HG03457 (cell line): ENCODE results near the gene PCSK5.

Experiments used
- ATAC-seq: cut with Tn5 transposase; IDR thresholded peaks from one replicate; pipeline ENCODE4 v1.9.1; 2021; ENCODE audit warnings: moderate number of reproducible peaks; ENCODE audit not compliant: unreplicated experiment

The PCSK5 gene

DNA sequence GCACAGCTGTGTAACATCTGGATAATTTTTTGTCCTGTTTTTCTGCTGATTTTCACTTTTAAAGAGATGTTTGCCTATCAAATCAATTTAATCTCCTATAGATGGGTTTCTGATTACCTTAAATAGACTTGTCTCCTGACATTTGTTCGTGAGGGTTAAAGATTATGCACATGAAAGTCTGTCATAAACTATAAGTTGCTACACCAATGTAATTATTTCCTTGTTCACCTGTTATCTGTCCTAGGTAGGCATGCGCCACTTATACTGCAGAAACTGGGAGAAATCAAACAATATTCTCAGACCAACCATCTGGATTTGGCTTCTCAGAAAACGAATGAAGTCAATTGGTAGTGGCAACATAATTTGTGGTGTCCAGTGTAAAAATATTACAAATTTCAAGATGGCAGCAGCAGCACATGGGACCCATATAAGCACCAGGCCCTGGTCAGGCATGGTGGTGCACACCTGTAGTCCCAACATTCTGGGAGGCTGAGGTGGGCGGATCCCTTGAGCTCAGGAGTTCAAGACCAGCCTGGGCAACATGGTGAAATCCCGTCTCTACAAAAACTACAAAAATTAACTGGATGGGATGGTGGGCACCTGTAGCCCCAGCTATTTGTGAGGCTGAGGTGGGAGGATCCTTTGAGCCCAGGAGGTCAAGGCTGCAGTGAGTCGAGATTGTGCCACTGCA, 483.5 kb downstream of the PCSK5 start:
- no peak for ATAC-seq

DNA sequence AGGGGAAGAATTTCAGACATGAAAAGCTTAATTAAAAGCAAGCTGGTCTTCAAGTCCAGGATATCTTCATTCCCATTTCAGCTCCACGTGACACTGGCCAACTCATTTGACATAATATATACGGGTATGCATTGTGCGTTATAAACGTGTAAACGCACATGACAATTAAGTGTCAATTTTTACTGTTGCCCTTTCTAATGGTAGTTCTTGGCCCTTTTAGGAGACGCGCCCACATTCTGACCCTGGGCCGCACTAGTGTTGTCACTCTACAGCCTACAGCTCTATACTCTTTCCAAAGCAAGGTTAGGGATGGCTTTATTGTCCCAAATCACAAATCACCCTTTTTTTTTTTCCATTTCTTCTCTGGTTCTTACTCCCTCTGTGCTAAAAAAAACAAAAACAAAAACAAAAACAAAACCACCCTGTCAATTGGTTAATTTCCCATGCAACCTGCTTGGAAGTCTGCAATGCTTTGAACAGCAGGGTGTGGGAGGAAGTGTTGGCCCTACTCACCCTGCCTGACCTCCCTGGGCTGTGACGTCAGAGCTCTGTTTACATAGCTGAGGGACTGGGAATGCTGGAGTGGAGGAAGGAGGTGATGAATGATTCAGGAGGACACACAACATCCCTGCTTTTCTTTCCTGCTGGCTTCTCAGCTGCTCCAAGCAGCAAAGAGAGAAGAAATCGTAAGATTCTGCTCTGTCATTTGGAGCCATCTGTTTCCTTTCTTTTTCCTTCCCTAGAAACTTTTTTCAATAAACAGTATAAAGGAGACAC, 484.5 kb downstream of the PCSK5 start:
- ATAC-seq = no peak

DNA sequence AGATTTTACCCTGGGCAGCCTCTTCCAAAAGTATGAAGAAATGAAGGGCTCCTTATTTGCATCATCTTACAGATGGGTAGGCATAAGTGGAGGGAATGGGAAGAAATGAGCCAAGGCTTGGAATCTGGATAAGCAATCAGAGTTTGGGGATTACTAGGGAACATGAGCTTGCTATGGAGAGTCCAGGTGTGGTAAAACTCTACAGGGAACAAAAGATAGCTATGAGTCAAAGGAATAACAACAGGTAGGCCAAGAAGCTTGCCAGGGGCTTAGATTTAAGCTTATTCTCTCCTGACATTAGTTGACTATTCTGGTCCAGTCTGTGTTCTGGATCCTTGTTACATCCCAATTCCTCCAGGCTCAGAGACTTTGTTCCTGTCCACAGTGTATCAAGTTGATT, 487.3 kb downstream of the PCSK5 start:
- ATAC-seq = no peak

DNA sequence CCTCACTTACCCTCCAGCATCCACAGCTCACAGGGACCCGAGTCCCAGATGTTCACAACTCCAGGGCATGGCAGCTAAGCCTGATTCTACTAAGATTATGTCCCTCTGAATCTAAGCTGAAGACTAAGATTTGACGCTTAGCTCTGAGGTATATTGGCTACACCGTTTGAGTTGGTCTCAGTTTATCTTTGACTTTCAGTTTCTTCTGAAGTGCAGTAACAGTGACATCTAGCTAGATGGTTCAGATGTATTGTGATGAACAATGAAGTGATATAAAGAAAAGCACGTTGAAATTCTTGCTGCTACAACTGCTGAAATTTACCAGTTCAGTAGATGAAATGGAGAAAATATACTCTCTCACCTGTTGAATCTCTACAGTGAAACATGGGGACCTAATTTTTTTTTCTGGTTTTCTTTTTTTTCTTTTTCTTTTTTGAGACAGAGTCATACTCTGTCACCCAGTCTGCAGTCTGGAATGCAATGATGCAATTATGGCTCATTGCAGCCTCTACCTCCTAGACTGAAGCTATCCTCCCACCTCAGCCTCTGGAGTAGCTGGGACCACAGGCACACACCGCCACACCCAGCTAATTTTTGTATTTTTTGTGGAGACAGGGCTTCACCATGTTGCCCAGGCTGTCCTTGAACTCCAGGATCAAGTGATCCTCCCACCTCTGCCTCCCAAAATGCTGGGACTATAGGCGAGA, 488.0 kb downstream of the PCSK5 start:
- no peak for ATAC-seq

DNA sequence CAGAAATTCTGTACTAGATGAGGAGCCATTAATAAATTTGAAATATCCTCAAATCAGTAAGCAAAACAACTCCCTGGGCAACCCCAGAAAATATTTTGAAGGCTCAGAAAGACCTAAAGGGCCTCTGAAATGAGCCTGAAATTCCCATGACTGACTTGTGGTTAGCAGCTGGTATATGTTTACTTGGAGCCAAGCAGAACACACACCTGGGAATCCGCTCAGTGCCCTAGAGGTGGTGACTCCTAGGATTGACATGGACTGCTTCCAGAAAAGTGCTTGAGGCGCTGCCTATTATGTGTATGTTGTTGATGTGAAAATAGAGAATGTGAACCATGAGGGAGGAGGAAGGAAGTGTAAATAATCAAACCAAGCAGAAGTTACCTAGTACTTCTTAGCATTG, 489.0 kb downstream of the PCSK5 start:
- no peak for ATAC-seq

DNA sequence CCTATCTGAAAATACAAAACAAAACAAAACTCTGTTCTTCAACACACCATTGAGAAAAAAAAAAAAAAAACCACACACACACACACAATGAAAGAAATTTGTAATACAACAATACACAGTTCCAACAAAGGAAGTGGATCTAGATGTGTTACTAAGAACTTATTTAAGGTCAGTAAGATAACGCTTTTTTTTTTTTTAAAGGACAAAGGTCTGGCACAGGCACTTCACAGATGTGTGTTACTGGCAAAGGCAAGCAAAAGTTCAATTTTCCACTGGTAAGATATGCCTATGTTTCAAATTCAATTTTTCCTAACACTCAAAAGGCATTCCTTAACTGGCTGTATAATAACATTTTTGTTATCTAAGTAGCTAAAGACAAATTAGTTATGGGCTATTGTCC, 500.2 kb downstream of the PCSK5 start:
- no peak for ATAC-seq

DNA sequence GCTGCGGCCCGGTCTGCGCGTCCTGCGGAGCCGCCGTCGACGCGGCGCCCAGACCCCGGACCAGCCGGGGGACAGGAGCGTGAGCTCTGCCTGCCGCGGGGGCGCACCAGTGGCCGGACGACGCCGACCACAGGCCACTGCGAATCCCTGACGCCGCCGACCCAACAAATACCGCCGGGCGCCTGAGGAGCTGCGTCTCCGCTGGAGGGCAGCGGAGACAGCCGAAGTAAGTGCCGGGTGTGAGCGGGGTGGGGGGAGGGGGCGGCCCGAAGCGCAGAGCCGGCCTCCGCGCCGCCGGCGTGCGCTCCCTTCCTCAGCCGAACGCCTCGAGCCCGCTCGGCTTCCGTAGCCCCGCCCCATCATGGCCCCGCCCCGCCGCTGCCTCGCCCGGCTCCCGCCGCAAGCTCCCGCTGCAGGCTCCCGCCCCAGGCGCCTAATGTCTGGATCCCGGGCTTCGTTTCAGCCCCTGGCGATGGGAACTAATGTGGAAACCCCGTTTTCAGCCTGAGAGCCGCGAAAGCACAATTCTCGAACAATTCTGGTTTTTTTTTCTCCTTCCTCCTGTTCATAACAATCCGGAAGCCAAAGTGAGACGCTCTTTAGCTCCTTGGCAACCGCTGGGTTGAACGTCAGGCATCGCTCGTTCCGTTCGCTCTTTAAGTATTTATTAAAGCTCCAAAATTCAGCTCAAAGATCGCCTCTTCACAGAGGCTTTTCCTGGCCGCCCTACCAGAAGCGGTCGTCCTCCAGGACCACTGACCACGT, 503.9 kb downstream of the PCSK5 start, which contains the start of gene RFK:
Gene RFK (minus strand): TSS at position 232 of the 765 bp plus-strand sequence. CDS start 255 bp downstream, outside the sequence.
- ATAC-seq = peak; percentile 50

DNA sequence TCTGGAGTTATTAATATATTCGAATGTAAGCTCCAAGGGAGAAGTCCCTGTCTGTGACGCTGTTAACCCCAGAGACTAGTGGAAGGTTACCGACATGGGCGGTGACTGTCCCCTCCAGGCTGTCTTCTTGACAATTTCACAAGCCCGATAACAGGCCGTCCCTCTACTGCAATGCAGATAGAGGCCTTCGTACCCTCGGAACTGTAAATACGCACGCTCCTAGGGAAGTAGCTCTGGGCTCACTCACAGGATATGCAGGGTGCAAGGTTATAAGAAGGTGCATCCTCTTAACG, 504.4 kb downstream of the PCSK5 start:
- ATAC-seq = peak; percentile 56

DNA sequence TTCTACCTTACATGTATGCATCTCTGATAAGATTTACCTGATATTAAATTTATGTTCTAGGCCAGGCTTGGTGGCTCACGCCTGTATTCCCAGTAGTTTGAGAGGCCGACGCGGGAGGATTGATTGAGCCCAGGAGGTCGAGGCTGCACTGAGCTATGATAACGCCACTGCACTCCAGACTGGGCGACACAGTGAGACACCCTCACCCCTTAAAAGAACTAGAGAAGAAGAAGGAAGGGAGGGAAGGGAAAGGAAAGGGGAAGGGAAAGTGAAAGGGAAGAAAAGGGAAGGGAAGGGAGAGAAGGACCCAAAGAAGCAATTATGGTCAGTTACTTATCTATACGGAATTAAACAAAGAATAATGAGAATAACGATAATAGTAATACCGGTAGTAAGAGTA, 504.9 kb downstream of the PCSK5 start:
- no peak for ATAC-seq

DNA sequence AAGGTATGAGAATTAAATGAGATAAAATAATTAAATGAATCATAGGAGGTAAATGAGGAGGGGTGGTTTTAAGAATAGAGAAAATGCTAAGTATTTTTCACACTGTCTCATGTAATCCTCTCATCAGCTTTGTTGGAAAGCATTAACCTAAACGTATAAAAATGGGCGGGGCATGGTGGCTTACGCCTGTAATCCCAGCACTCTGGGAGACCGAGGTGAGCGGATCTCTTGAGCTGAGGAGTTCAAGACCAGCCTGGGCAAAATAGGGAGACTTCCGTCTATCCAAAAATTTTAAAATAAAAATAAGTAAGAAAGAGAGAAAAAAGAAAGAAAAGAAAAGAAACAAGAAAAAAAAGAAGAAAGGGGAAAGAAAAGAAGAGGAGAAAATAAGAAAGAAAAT, 505.7 kb downstream of the PCSK5 start:
- no peak for ATAC-seq

DNA sequence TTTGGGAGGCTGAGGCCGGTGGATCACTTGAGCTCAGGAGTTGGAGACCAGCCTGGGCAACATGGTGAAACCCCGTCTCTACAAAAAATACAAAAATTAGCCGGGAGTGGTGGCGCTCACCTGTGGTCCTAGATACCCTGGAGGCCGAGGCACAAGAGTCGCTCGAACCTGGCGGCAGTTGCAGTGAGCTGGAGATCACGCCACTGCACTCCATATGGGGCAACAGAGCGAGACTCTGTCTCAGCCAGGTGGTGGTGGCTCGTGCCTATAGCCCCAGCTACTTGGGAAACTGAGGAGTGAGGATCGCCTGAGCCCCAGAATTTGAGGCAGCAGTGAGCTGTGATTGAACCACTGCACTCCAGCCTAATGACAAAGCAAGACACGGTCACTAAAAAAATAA, 506.1 kb downstream of the PCSK5 start:
- no peak for ATAC-seq

DNA sequence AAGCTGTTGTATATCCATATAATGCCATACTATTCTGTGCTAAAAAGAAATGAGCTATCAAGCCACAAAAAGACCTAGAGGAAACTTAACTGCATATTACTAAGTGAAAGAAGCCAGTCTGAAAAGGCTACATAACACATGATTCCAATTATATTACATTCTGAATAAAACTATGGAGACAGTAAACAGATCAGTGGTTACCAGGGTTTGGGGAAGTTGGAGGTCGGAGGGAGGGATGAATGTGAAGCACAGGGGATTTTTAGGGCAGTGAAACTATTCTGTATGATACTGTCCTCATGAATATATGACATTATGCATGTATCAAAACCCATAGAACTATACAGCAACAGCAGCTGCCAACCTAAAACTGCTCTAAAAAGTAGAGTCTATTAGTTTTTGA, 509.4 kb downstream of the PCSK5 start:
- ATAC-seq = no peak

DNA sequence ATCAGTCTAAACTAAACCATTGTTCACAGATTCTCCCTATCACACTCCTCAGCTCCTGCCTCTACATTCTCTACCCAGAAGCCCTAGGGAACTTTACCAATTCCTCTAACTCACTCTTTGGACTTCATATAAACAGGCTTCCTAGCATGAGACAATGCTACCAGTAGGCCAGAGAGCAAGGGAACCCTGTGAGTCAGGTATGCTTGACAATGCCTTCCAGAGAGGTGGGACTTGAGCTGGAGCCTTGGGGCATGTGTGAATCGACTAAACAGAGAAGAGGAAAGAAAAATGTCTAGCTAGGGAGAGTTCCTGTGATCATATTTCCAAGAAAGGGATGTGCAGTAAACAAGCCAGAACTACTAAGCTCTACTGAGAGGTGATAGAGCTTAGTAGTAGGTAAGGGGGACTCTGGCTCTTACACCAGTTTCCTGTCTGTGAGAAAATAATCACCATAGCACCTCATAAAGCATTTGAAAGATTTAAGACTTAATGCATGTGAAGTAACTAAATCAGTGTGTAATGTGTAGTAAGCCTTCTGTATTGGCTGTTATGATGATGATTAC, 510.1 kb downstream of the PCSK5 start:
- ATAC-seq = no peak

DNA sequence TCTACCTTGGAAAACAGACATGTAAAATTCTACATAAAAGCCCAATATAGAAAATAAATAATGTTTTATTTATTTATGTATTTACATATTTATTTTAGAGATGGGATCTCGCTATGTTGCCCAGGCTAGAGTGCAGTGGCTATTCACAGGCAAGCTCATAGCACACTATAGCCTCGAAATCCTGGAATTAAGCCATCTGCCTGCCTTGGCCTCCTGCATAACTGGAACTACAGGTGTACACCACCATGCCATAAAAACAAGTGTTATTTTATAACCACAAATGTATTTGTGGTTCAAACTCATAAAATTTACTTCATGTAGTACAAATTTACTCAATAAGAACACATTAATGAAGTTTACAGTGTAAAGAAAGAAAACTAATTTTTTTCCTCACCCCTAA, 510.7 kb downstream of the PCSK5 start:
- no peak for ATAC-seq

DNA sequence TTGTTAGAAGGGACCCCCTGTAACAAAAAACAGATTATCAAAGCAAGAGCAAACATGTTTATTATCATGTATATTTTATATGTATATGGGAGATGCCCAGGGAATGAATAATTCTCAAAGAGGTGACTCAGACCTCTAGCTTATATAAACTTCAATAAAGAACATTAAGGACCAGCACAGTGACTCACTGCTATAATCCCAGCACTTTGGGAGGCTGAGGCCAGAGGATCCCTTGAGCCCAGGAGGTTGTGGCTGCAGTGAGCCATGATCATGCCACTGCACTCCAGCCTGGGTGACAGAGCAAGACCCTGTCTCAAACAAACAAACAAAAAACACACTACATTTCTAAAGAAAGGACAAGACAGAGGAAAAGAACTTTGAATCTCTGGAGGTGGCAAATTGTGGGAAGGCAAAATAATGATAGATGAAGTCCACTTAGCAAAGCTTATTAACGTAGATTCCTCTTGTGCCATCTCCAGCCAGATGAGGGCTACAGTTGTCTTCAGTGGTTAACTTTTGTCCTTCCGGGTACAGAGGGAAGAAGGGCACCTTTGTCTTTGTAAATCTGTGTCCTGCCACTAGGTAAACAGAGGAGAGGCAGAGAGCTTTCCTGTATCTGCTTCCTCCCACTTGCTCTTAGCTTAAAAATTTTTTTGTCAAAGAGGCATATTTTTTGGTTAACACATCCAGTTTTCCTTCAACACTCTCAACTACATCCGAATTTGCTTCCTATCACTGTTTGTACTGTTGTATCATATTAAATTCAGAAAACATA, 511.3 kb downstream of the PCSK5 start:
- no peak for ATAC-seq

DNA sequence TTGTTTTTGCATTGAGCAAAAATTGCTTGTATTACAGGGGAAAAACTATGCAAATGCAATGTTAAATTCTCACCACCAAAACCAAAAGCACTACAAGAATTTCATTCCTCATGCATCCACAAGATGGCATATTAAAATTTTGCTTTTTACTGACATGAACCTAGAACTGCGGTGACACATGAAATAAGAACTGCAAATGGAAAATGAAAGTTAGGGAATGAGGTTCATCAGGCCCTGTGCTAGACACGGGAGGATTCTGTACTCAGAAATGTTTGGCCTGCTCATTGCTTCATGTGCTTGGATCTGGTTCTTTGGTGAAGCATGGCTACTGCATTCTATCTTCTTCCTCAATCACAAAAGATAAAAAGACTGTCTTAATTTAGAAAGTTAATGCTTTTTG, 512.9 kb downstream of the PCSK5 start:
- peak; percentile 79 for ATAC-seq

DNA sequence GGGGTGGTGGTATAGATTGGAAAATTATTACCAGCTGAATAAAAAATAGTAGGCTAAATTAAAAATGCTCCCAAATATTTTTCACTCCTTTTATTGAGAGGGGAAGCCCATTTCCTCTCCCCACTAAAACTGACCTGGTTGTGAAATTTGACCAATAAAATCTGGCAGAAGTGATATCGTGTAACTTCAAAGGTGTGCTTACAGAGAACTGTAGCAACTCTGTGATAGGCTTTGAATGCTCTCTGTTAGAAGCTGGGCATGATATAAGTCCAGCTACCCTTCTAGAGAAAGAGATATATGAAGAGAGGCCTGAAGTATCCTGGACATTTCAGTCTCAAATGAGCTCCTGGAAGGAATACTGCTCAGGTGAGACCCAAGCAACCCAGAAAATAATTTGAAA, 513.9 kb downstream of the PCSK5 start:
- ATAC-seq = no peak

DNA sequence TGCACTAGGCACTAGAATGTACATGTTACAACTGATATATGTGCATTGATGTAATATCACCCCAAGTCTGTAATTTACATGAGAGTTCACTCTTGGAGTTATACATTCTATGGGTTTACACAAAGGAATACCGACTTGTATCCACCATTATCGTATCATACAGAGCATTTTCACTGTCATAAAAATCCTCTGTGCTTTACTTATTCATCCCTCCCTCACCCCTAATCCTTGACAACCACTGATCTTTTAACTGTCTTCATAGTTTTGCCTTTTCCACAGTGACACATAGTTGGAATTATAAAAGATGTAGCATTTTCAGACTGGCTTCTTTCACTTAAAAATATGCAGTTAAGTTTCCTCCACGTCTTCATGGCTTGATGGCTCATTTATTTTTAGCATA, 514.9 kb downstream of the PCSK5 start:
- no peak for ATAC-seq

DNA sequence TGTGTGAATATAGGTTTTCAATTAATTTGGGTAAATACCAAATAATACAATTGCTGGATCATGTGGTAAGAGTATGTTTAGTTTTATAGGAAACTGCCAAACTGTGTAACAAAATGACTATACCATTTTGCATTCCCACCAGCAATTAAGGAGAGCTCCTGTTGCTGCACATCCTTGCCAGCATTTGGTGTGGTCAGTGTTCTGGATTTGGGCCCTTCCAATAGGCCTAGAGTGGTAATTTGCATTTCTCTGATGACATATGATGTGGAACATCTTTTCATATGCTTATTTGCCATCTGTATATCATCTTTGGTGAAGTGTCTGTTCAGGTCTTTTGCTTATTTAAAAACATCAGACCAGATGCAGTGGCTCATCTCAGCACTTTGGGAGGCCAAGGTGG, 515.4 kb downstream of the PCSK5 start:
- no peak for ATAC-seq
